HepG2 (cell line): Measurements from ENCODE around the gene RNPEPL1. TPM values are rescaled to one million over a fixed set of nuclear protein-coding genes. Genes with fewer than 3 reads are reported as not detected.

Experiments
- AGO1 ChIP-seq: fragments of 200-400 bp; formaldehyde crosslinking; IDR thresholded peaks from 2 replicates; pipeline ENCODE4 v1.6.1; 2017; ENCODE audit warnings: mild to moderate bottlenecking, low read depth, low read length, moderate library complexity; ENCODE audit not compliant: poor library complexity, severe bottlenecking
- POGZ ChIP-seq: sonication (generic); formaldehyde crosslinking; IDR thresholded peaks from 2 replicates; pipeline ENCODE4 v1.4.0; 2020; ENCODE audit warnings: mild to moderate bottlenecking, missing genetic modification reagents
- RBM22 ChIP-seq: fragments of 200-400 bp; formaldehyde crosslinking; optimal IDR thresholded peaks from 2 replicates; pipeline ENCODE3; 2017; ENCODE audit warnings: mild to moderate bottlenecking, low read length, moderate library complexity
- REPIN1 ChIP-seq: sonication (generic); formaldehyde crosslinking; IDR thresholded peaks from 2 replicates; pipeline ENCODE4 v1.8.0; 2022; ENCODE audit warnings: missing genetic modification reagents, low read depth, mild to moderate bottlenecking, borderline replicate concordance
- THYN1 ChIP-seq: sonication (generic); formaldehyde crosslinking; IDR thresholded peaks from 2 replicates; pipeline ENCODE4 v1.8.1; 2023; ENCODE audit warnings: low read depth, mild to moderate bottlenecking, moderate library complexity, missing genetic modification reagents, borderline replicate concordance
- ZFP62 ChIP-seq: sonication (generic); formaldehyde crosslinking; IDR thresholded peaks from 2 replicates; pipeline ENCODE4 v1.4.0; 2020; ENCODE audit warnings: missing genetic modification reagents
- ZNF160 ChIP-seq: sonication (generic); formaldehyde crosslinking; IDR thresholded peaks from 2 replicates; pipeline ENCODE4 v1.8.0; 2022; ENCODE audit warnings: mild to moderate bottlenecking, inconsistent platforms, missing genetic modification reagents
- ZNF460 ChIP-seq: sonication (generic); formaldehyde crosslinking; IDR thresholded peaks from 2 replicates; pipeline ENCODE4 v1.5.1; 2020; ENCODE audit warnings: missing genetic modification reagents, mild to moderate bottlenecking, borderline replicate concordance
- polyA plus RNA-seq, 8 experiments: library from polyadenylated mRNA; depleted of rRNA in 3 of 8; stranded (reverse) in 7 of 8; unstranded in 1 of 8; fragments of >200 nt; fragmentation: Illumina TruSeq in 4 of 8; extraction: Trizol in 4 of 8; gene quantifications; 2 replicates each; pipeline versions ENCODE4 v1.2.1 to v1.2.3, GENCODE V29; 2011 to 2016; ENCODE audit warnings: low read depth in 4 of 8, missing spikeins in 1 of 8, mixed read lengths in 1 of 8; ENCODE audit not compliant: insufficient read depth in 1 of 8
- total RNA-seq, 5 experiments: library from RNA; depleted of rRNA; stranded (reverse); fragments of >200 nt; fragmentation: Illumina TruSeq; extraction: Trizol; gene quantifications; 2 replicates each; pipeline ENCODE4 v1.2.3, GENCODE V29; 2016; ENCODE audit warnings: low read depth in 1 of 5
- TF ChIP-seq, protein P1 (sequence below): sonication (generic); formaldehyde crosslinking; IDR thresholded peaks from 2 replicates; pipeline ENCODE4 v1.5.0; 2020; ENCODE audit warnings: missing genetic modification reagents, mild to moderate bottlenecking, borderline replicate concordance
- TF ChIP-seq, protein P2 (sequence below): sonication (generic); formaldehyde crosslinking; IDR thresholded peaks from 2 replicates; pipeline ENCODE4 v1.5.0; 2020; ENCODE audit warnings: missing genetic modification reagents
- TF ChIP-seq, protein P3 (sequence below): sonication (generic); formaldehyde crosslinking; IDR thresholded peaks from 2 replicates; pipeline ENCODE4 v1.4.0; 2020; ENCODE audit warnings: missing genetic modification reagents
- TF ChIP-seq, protein P4 (sequence below), 2 experiments: fragments of 450-650 bp in 1 of 2; sonication (generic) in 1 of 2; formaldehyde crosslinking in 1 of 2; IDR thresholded peaks; 2 replicates each; pipeline versions ENCODE4 v1.6.1 to v1.8.0; 2016 to 2022; ENCODE audit warnings: antibody characterized with exemption in 1 of 2, mild to moderate bottlenecking in 1 of 2, missing genetic modification reagents in 1 of 2

The RNPEPL1 gene
- total and polyA plus RNA-seq, 2 of the 13 experiments (the other 11 are each of a cell fraction or from before 2014, with no cell fraction given) = 13.0 to 18.0 TPM

DNA sequence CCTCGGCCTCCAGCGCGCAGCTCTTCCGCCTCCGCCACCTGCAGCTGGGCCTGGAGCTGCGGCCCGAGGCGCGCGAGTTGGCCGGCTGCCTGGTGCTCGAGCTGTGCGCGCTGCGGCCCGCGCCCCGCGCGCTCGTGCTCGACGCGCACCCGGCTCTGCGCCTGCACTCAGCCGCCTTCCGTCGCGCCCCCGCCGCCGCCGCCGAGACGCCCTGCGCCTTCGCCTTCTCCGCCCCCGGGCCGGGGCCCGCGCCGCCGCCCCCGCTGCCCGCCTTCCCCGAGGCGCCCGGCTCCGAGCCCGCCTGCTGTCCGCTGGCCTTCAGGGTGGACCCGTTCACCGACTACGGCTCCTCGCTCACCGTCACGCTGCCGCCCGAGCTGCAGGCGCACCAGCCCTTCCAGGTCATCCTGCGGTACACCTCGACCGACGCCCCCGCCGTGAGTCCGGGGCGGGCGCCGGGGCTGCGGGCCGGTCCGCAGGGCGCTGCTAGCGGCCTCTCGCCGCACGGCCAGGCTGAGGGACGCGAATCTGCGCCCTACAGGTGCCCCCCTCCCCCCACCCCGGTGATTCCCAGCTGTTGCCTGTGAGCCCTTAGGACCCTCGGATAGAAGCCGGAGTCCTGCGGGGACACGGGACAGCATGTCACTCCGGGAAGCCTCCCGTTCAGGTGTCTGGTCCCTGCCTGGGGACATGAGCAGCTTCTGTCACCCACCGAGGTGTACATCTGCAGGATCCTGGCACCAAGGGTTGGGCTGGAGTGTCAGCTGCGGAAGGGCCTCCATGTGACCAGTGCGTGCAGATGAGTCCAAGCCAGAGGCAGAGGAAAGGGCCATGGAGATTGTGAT is 616 bp downstream of the RNPEPL1 start (continued):
- TF ChIP-seq POGZ (no peak), THYN1 (CRISPR knock-in tag) (no peak), AGO1 (peak; percentile 53), ZNF160 (0 out of 2 replicates have a peak, but pooled peaks have one; percentile 14), REPIN1 (CRISPR knock-in tag) (no peak), ZFP62 (CRISPR knock-in tag) (no peak), ZNF460 (no peak), RBM22 (no peak)
- TF ChIP-seq, protein P1, sequence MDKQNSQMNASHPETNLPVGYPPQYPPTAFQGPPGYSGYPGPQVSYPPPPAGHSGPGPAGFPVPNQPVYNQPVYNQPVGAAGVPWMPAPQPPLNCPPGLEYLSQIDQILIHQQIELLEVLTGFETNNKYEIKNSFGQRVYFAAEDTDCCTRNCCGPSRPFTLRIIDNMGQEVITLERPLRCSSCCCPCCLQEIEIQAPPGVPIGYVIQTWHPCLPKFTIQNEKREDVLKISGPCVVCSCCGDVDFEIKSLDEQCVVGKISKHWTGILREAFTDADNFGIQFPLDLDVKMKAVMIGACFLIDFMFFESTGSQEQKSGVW (CRISPR knock-in tag) = no peak
- TF ChIP-seq, protein P2, sequence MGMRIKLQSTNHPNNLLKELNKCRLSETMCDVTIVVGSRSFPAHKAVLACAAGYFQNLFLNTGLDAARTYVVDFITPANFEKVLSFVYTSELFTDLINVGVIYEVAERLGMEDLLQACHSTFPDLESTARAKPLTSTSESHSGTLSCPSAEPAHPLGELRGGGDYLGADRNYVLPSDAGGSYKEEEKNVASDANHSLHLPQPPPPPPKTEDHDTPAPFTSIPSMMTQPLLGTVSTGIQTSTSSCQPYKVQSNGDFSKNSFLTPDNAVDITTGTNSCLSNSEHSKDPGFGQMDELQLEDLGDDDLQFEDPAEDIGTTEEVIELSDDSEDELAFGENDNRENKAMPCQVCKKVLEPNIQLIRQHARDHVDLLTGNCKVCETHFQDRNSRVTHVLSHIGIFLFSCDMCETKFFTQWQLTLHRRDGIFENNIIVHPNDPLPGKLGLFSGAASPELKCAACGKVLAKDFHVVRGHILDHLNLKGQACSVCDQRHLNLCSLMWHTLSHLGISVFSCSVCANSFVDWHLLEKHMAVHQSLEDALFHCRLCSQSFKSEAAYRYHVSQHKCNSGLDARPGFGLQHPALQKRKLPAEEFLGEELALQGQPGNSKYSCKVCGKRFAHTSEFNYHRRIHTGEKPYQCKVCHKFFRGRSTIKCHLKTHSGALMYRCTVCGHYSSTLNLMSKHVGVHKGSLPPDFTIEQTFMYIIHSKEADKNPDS (CRISPR knock-in tag) = no peak
- TF ChIP-seq, protein P3, sequence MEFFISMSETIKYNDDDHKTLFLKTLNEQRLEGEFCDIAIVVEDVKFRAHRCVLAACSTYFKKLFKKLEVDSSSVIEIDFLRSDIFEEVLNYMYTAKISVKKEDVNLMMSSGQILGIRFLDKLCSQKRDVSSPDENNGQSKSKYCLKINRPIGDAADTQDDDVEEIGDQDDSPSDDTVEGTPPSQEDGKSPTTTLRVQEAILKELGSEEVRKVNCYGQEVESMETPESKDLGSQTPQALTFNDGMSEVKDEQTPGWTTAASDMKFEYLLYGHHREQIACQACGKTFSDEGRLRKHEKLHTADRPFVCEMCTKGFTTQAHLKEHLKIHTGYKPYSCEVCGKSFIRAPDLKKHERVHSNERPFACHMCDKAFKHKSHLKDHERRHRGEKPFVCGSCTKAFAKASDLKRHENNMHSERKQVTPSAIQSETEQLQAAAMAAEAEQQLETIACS (CRISPR knock-in tag) = peak; percentile 82
- TF ChIP-seq, protein P4, sequence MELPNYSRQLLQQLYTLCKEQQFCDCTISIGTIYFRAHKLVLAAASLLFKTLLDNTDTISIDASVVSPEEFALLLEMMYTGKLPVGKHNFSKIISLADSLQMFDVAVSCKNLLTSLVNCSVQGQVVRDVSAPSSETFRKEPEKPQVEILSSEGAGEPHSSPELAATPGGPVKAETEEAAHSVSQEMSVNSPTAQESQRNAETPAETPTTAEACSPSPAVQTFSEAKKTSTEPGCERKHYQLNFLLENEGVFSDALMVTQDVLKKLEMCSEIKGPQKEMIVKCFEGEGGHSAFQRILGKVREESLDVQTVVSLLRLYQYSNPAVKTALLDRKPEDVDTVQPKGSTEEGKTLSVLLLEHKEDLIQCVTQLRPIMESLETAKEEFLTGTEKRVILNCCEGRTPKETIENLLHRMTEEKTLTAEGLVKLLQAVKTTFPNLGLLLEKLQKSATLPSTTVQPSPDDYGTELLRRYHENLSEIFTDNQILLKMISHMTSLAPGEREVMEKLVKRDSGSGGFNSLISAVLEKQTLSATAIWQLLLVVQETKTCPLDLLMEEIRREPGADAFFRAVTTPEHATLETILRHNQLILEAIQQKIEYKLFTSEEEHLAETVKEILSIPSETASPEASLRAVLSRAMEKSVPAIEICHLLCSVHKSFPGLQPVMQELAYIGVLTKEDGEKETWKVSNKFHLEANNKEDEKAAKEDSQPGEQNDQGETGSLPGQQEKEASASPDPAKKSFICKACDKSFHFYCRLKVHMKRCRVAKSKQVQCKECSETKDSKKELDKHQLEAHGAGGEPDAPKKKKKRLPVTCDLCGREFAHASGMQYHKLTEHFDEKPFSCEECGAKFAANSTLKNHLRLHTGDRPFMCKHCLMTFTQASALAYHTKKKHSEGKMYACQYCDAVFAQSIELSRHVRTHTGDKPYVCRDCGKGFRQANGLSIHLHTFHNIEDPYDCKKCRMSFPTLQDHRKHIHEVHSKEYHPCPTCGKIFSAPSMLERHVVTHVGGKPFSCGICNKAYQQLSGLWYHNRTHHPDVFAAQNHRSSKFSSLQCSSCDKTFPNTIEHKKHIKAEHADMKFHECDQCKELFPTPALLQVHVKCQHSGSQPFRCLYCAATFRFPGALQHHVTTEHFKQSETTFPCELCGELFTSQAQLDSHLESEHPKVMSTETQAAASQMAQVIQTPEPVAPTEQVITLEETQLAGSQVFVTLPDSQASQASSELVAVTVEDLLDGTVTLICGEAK (IDR thresholded peaks at IDR 0.05) = no peak
- TF ChIP-seq, protein P4 (CRISPR knock-in tag; IDR thresholded peaks at IDR 0.05) = no peak
